GM10248 (cell line): ENCODE results near the gene RASSF8.

Experiments
- CTCF ChIA-PET: fragments of 300-600 bp; sonication (Branson Sonifier 250); formaldehyde crosslinking; extraction: SDS; loops from one replicate; lab custom pipeline; 2021; ENCODE audit warnings: antibody characterized with exemption; lab: Yijun Ruan, JAX
- POLR2A ChIA-PET: fragments of 350-650 bp; sonication (Branson Sonifier 250); formaldehyde crosslinking; extraction: SDS; loops from one replicate; lab custom pipeline; 2020; ENCODE audit warnings: antibody characterized with exemption; lab: Yijun Ruan, JAX
- DNase-seq: peaks from one replicate; pipeline ENCODE4 v3.0.0; 2012; ENCODE audit errors: extremely low spot score
- TF ChIP-seq, protein P1 (sequence below): IDR thresholded peaks from 2 replicates; pipeline ENCODE4 v1.5.1; 2012; ENCODE audit warnings: mild to moderate bottlenecking, low read depth; ENCODE audit errors: extremely low read depth, missing control alignments, control extremely low read depth

Gene RASSF8

GRCh38 chr12:26128168-26128567 is 169.7 kb downstream of the RASSF8 start:
- no peak for DNase-seq
- ChIA-PET CTCF (interaction anchor here (0.7 to 2.0 kb wide), 4 partner anchors 13 to 187 kb away, joined by 3 to 4 read pairs (median 4); no protein-coding TSS in a partner anchor), POLR2A (no interaction called here)
- TF ChIP-seq, protein P1, sequence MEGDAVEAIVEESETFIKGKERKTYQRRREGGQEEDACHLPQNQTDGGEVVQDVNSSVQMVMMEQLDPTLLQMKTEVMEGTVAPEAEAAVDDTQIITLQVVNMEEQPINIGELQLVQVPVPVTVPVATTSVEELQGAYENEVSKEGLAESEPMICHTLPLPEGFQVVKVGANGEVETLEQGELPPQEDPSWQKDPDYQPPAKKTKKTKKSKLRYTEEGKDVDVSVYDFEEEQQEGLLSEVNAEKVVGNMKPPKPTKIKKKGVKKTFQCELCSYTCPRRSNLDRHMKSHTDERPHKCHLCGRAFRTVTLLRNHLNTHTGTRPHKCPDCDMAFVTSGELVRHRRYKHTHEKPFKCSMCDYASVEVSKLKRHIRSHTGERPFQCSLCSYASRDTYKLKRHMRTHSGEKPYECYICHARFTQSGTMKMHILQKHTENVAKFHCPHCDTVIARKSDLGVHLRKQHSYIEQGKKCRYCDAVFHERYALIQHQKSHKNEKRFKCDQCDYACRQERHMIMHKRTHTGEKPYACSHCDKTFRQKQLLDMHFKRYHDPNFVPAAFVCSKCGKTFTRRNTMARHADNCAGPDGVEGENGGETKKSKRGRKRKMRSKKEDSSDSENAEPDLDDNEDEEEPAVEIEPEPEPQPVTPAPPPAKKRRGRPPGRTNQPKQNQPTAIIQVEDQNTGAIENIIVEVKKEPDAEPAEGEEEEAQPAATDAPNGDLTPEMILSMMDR, result no peak
